Astrocyte (in vitro differentiated cells and primary cell): Measurements from ENCODE around the gene LIN7C. TPM values are rescaled to one million over a fixed set of nuclear protein-coding genes. Genes with fewer than 3 reads are reported as not detected.

ENCODE experiments used
- DNase-seq: peaks from one replicate; pipeline ENCODE4 v3.0.0-alpha.2; 2010; ENCODE audit warnings: low read depth
- FAIRE-seq: peaks from 2 replicates; lab custom pipeline; 2011; peaks lifted over from hg19 to GRCh38; lab: Jason Lieb, UNC
- H2AFZ ChIP-seq: 2 replicates; pipeline ENCODE4 v1.6.0; 2012; ENCODE audit warnings: low read depth, low read length, inconsistent platforms
- H3K27ac ChIP-seq: 2 replicates; pipeline ENCODE4 v1.5.1; 2011; ENCODE audit warnings: low read depth, low read length, inconsistent platforms
- H3K27me3 ChIP-seq: 2 replicates; pipeline ENCODE4 v1.6.0; 2011; ENCODE audit warnings: low read length, inconsistent platforms; ENCODE audit not compliant: insufficient read depth
- H3K36me3 ChIP-seq: 2 replicates; pipeline ENCODE4 v1.5.1; 2011; ENCODE audit warnings: low read length, inconsistent platforms; ENCODE audit not compliant: insufficient read depth
- H3K4me1 ChIP-seq: 2 replicates; pipeline ENCODE4 v1.5.1; 2011; ENCODE audit warnings: low read length, inconsistent platforms; ENCODE audit not compliant: insufficient read depth
- H3K4me2 ChIP-seq: 2 replicates; pipeline ENCODE4 v1.6.0; 2012; ENCODE audit warnings: low read length, inconsistent platforms
- H3K4me3 ChIP-seq: 2 replicates; pipeline ENCODE4 v1.5.1; 2011; ENCODE audit warnings: low read depth, mild to moderate bottlenecking, low read length, inconsistent platforms; ENCODE audit not compliant: insufficient read depth
- H3K79me2 ChIP-seq: 2 replicates; pipeline ENCODE4 v1.6.0; 2012; ENCODE audit warnings: mild to moderate bottlenecking, low read length, inconsistent platforms; ENCODE audit not compliant: insufficient read depth
- H3K9ac ChIP-seq: 2 replicates; pipeline ENCODE4 v1.6.0; 2012; ENCODE audit warnings: mild to moderate bottlenecking, low read length, inconsistent platforms
- H3K9me3 ChIP-seq: 2 replicates; pipeline ENCODE4 v1.5.1; 2012; ENCODE audit warnings: low read depth, mild to moderate bottlenecking, low read length, inconsistent platforms; ENCODE audit not compliant: insufficient read depth
- H4K20me1 ChIP-seq: 2 replicates; pipeline ENCODE4 v1.6.0; 2012; ENCODE audit warnings: low read length, inconsistent platforms; ENCODE audit not compliant: insufficient read depth
- H3K27ac Mint-ChIP-seq: one replicate; pipeline ENCODE4 v1.8.0; 2021; ENCODE audit warnings: mild to moderate bottlenecking, mixed read lengths; ENCODE audit not compliant: unreplicated experiment
- H3K27me3 Mint-ChIP-seq: one replicate; pipeline ENCODE4 v1.8.0; 2021; ENCODE audit warnings: low read depth, mixed read lengths; ENCODE audit not compliant: unreplicated experiment
- H3K36me3 Mint-ChIP-seq: one replicate; pipeline ENCODE4 v1.8.0; 2021; ENCODE audit warnings: low read depth, mixed read lengths; ENCODE audit not compliant: unreplicated experiment
- H3K4me1 Mint-ChIP-seq: one replicate; pipeline ENCODE4 v1.8.0; 2021; ENCODE audit warnings: low read depth, mixed read lengths; ENCODE audit not compliant: unreplicated experiment
- H3K4me3 Mint-ChIP-seq: one replicate; pipeline ENCODE4 v1.8.0; 2021; ENCODE audit warnings: mild to moderate bottlenecking, moderate library complexity, mixed read lengths; ENCODE audit not compliant: unreplicated experiment
- H3K9me3 Mint-ChIP-seq: one replicate; pipeline ENCODE4 v1.8.0; 2021; ENCODE audit warnings: mild to moderate bottlenecking, mixed read lengths; ENCODE audit not compliant: unreplicated experiment
- EZH2 ChIP-seq: IDR thresholded peaks from 2 replicates; pipeline ENCODE4 v1.6.1; 2012; ENCODE audit warnings: mild to moderate bottlenecking, low read length, inconsistent platforms; ENCODE audit not compliant: insufficient read depth
- total RNA-seq: library from RNA; stranded (reverse); gene quantifications from 2 replicates; pipeline ENCODE4 v1.2.1, GENCODE V29; 2021
- TF ChIP-seq, protein P1 (sequence below): IDR thresholded peaks from 2 replicates; pipeline ENCODE4 v1.5.1; 2011; ENCODE audit warnings: low read depth, mild to moderate bottlenecking, inconsistent platforms, low read length, moderate library complexity; ENCODE audit not compliant: insufficient read depth

Gene LIN7C
- total RNA-seq, 1 donor from 2014 or later = 38.7 TPM

DNA sequence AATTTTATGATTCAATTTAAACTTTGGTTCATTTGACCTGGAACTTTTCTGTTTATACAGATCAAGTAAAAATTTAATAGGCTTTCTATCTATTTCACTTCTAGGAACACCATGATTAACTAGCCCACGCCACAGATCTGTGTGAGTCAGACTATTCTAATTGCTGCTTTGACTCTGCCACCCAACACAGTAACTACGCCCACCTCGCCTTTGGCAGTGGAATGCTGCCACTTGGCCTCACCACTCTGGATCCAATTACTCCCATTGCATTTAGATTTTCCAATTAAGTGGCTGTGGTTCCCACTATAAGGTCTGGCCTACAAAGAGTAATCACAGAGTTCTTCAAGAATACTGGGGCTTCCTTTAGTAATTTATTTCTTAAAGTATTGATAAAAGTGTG is 46.6 kb upstream of the LIN7C start:
- H3K27me3 Mint-ChIP-seq = no peaks in the 10 kb centered on the region
- peaks cover 3% of the 10 kb centered on the region for H3K9me3 Mint-ChIP-seq
- peak; percentile 53 for DNase-seq
- H3K27me3 ChIP-seq = no peaks in the 10 kb centered on the region
- no peaks in the 10 kb centered on the region for H3K9me3 ChIP-seq
- no peak overlapping the region for H3K4me2 ChIP-seq
- H3K9ac ChIP-seq = no peak overlapping the region
- no peak overlapping the region for H3K4me3 ChIP-seq
- no peak for FAIRE-seq
- H4K20me1 ChIP-seq = no peaks in the 10 kb centered on the region
- no peak overlapping the region for H2AFZ ChIP-seq
- H3K36me3 Mint-ChIP-seq = peaks cover 2% of the 10 kb centered on the region
- no peak overlapping the region for H3K4me3 Mint-ChIP-seq
- no peak overlapping the region for H3K27ac ChIP-seq
- H3K36me3 ChIP-seq = no peaks in the 10 kb centered on the region
- H3K27ac Mint-ChIP-seq = no peak overlapping the region
- peaks cover 22% of the 10 kb centered on the region for H3K4me1 Mint-ChIP-seq
- TF ChIP-seq, protein P1, sequence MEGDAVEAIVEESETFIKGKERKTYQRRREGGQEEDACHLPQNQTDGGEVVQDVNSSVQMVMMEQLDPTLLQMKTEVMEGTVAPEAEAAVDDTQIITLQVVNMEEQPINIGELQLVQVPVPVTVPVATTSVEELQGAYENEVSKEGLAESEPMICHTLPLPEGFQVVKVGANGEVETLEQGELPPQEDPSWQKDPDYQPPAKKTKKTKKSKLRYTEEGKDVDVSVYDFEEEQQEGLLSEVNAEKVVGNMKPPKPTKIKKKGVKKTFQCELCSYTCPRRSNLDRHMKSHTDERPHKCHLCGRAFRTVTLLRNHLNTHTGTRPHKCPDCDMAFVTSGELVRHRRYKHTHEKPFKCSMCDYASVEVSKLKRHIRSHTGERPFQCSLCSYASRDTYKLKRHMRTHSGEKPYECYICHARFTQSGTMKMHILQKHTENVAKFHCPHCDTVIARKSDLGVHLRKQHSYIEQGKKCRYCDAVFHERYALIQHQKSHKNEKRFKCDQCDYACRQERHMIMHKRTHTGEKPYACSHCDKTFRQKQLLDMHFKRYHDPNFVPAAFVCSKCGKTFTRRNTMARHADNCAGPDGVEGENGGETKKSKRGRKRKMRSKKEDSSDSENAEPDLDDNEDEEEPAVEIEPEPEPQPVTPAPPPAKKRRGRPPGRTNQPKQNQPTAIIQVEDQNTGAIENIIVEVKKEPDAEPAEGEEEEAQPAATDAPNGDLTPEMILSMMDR = no peak
- no peak for TF ChIP-seq EZH2
- H3K79me2 ChIP-seq = no peaks in the 10 kb centered on the region
- no peaks in the 10 kb centered on the region for H3K4me1 ChIP-seq

DNA sequence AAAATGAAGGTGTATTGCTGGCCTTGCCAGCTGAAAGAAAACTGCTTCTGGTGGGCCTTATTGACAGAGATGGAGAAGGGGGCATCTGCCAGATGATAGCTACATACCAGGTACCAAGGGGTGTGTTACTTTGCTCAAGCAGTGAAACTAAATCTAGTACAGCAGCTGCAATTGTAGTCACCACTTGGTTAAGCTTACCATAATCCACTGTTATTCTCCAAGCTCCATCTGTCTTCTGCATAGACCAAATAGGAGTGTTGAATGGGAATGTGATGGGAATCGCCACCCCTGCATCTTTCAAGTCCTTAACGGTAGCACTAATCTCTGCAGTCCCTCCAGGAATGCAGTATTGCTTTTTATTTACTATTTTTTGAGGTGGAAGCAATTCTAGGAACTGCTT is 45.8 kb upstream of the LIN7C start:
- H3K27ac ChIP-seq = no peak overlapping the region
- FAIRE-seq = no peak

DNA sequence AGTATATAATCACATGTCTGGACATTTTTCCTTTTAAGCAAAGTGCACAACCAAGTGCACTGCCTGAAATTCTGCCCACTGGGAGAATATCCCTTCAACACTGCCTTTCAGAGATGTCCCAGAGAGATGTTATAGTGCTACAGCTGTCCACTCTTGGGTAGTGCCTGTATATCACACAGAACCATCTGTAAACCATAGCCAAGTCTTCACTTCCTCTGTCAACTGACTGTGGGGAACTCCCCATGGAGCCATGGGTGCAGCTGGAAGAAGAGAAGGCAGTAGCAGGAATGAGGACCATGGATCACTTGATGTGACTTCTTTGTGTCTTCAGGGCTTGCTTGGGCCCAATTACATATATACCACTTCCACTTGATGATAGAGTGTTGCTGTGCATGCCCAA is 44.6 kb upstream of the LIN7C start:
- TF ChIP-seq, protein P1 = no peak
- no peak for TF ChIP-seq EZH2

More for the DNA sequence above, 45.8 kb upstream of the LIN7C start:
- Mint-ChIP-seq H3K36me3 (peaks cover 2% of the 10 kb centered on the region), H3K4me1 (peaks cover 17% of the 10 kb centered on the region), H3K27me3 (no peaks in the 10 kb centered on the region), H3K27ac (no peak overlapping the region), H3K4me3 (no peak overlapping the region), H3K9me3 (peaks cover 3% of the 10 kb centered on the region)
- Histone ChIP-seq H3K4me2 (no peak overlapping the region), H3K9me3 (no peaks in the 10 kb centered on the region), H3K4me1 (no peaks in the 10 kb centered on the region), H3K36me3 (no peaks in the 10 kb centered on the region), H3K27me3 (no peaks in the 10 kb centered on the region), H4K20me1 (no peaks in the 10 kb centered on the region), H3K4me3 (no peak overlapping the region), H3K9ac (no peak overlapping the region), H3K79me2 (no peaks in the 10 kb centered on the region), H2AFZ (no peak overlapping the region)
- TF ChIP-seq EZH2 = no peak
- TF ChIP-seq, protein P1 = no peak
- DNase-seq = no peak

More for the DNA sequence above, 44.6 kb upstream of the LIN7C start:
- Histone ChIP-seq H3K27ac (no peak overlapping the region), H3K4me2 (no peak overlapping the region), H3K27me3 (no peaks in the 10 kb centered on the region), H3K36me3 (no peaks in the 10 kb centered on the region), H3K79me2 (no peaks in the 10 kb centered on the region), H3K4me3 (no peak overlapping the region), H3K4me1 (no peaks in the 10 kb centered on the region), H3K9me3 (no peaks in the 10 kb centered on the region), H4K20me1 (no peaks in the 10 kb centered on the region), H2AFZ (no peak overlapping the region), H3K9ac (no peak overlapping the region)
- FAIRE-seq (no peak), DNase-seq (no peak)
- Mint-ChIP-seq H3K4me1 (peaks cover 10% of the 10 kb centered on the region), H3K36me3 (peaks cover 2% of the 10 kb centered on the region), H3K27me3 (no peaks in the 10 kb centered on the region), H3K27ac (no peak overlapping the region), H3K9me3 (peaks cover 3% of the 10 kb centered on the region), H3K4me3 (no peak overlapping the region)
